Cerebellar cortex (tissue), 1 donor: Measurements from ENCODE around the gene CTAGE4.
"Not testable (repeated sequence)": the region's sequence is repeated elsewhere in the genome, so short reads cannot be mapped to it uniquely, and the experiment has no call there.

Experiments used
- DNase-seq: peaks from one replicate; pipeline ENCODE4 v3.0.0-alpha.2; 2015; ENCODE audit warnings: low spot score

CTAGE4 gene

DNA sequence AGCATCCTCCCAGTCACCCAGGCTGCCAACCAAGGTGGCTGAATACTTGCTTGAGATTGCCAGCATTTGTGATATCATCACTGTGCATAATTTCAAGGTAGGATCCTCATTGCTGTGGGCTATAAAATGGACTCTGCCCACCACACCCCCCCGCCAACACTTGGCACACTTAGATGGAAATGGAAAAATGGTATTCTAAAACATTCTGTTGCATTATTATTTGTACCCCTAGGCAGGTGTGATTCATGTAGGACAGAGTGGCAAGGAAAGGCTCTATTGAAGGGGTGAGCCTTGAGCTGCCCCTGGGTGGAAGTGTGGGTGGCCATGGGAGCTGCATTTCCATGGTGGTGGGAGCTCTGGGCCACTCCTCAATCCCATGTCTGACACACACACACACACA lies 35.3 kb downstream of the CTAGE4 start:
- DNase-seq, result not testable (repeated sequence)

GRCh38 chr7:144219149-144219548 lies 35.9 kb downstream of the CTAGE4 start:
- not testable (repeated sequence) for DNase-seq

- DNase-seq, result not testable (repeated sequence)
Observed at GRCh38 chr7:144220531-144220930, 37.3 kb downstream of the CTAGE4 start.

GRCh38 chr7:144223675-144224074 lies 40.4 kb downstream of the CTAGE4 start:
- not testable (repeated sequence) for DNase-seq

DNA sequence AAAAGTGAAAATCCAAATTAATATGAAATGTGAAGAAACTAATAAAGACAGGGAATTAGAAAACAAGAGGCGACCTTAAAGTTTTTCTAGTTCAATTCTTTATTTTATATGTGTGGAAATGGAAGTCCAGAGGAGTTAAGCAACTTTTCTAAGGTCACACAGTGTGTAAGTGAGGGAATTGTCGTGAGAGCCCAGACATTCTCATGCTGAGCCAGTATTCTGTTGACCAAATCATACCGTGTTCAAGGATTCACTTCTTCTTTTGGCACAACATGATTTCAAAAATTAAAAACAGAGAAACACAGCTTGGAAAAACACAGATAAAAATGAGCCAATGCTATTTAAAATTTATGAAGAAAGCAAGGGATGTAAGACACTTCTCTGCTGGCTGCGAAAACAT lies 43.6 kb downstream of the CTAGE4 start:
- not testable (repeated sequence) for DNase-seq

GRCh38 chr7:144228810-144229209 lies 45.5 kb downstream of the CTAGE4 start:
- DNase-seq, result not testable (repeated sequence)

- DNase-seq, result not testable (repeated sequence)
Observed at GRCh38 chr7:144231027-144231426, 47.8 kb downstream of the CTAGE4 start.

DNA sequence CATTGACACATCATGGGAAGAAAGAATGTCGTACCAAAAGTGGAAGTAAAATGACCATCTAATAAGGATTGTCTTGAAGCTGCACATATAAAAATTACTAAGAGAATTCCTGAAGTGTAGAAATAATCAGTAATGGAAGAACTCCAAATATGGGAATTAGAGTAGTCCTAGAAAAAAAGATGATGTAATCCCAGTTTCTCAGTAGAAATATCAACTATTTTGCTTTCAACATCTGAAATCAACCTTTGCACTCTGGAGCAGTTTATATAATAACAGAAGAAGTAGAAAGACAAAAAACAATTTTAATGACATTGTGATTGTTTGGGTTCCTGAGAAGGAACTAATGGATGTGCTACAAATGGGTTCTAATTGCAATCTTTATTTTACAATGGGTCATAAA lies 49.8 kb downstream of the CTAGE4 start:
- DNase-seq, result not testable (repeated sequence)
